ENCODE measurements around the gene CTNS. TPM values are rescaled to one million over a fixed set of nuclear protein-coding genes. Genes with fewer than 3 reads are reported as not detected.

The CTNS gene
- total RNA-seq, 4 donors from 2014 or later: 15.0 to 141 (median 60.2) TPM

DNA sequence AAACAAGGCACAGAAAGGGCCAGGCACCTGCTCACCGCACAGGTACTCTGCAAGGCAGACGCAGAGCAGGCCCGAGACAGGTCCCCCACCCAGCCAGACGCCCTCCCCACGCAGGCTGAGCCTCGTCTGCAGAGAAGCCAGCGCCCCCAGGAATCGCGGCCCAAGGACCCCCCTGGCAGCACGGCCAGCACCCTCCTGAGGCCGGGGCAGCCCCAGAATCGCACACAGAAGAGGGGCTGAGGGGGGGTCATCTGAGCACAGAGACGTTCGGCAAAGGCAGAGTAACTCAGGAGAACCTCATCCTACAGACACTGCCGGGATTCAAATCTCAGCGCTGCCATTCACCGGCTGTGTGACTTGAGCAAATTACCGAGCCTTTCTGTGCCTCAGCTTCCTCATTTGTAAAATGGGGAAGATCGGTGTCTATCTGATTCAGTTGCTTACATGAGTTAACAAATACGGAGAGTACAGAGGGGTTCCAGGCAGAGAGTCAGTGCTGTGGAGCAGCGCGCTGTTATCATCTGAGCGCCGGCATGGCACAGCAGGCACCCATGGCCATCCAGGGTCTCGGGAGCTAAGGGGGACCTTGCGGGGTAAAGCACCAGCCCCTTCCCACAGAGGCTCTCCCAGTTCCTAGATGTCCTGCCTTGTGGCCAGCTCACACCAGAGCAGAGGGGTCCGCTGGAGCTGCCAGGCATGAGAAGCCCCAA lies 42.4 kb downstream of the CTNS start:
- Histone ChIP-seq H3K36me3 (peaks cover 0 to 24% of the 10 kb centered on the region in 2 donors), H3K4me1 (no peaks in the 10 kb centered on the region), H3K4me3 (no peak overlapping the region), H3K9me3 (no peaks in the 10 kb centered on the region), H3K27me3 (no peaks in the 10 kb centered on the region), H3K27ac (peak overlapping the region in 2 of 4 donors; percentile 40 to 55)
- in situ Hi-C loops (cut with MboI; ENCODE audit: low sequenced_read_pairs in 4 of 4): no loop called here
- DNase-seq (no peak), ATAC-seq (no peak)
- intact Hi-C loops (cut with DNase I; ENCODE audit: low total_unique reads): no loop called here
- TF ChIP-seq, protein P1, sequence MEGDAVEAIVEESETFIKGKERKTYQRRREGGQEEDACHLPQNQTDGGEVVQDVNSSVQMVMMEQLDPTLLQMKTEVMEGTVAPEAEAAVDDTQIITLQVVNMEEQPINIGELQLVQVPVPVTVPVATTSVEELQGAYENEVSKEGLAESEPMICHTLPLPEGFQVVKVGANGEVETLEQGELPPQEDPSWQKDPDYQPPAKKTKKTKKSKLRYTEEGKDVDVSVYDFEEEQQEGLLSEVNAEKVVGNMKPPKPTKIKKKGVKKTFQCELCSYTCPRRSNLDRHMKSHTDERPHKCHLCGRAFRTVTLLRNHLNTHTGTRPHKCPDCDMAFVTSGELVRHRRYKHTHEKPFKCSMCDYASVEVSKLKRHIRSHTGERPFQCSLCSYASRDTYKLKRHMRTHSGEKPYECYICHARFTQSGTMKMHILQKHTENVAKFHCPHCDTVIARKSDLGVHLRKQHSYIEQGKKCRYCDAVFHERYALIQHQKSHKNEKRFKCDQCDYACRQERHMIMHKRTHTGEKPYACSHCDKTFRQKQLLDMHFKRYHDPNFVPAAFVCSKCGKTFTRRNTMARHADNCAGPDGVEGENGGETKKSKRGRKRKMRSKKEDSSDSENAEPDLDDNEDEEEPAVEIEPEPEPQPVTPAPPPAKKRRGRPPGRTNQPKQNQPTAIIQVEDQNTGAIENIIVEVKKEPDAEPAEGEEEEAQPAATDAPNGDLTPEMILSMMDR (IDR thresholded peaks at IDR 0.05 in 4 of 5, conservative IDR thresholded peaks at IDR 0.05 in 1 of 5): no peak
- no peak for TF ChIP-seq POLR2A (IDR thresholded peaks at IDR 0.05)

DNA sequence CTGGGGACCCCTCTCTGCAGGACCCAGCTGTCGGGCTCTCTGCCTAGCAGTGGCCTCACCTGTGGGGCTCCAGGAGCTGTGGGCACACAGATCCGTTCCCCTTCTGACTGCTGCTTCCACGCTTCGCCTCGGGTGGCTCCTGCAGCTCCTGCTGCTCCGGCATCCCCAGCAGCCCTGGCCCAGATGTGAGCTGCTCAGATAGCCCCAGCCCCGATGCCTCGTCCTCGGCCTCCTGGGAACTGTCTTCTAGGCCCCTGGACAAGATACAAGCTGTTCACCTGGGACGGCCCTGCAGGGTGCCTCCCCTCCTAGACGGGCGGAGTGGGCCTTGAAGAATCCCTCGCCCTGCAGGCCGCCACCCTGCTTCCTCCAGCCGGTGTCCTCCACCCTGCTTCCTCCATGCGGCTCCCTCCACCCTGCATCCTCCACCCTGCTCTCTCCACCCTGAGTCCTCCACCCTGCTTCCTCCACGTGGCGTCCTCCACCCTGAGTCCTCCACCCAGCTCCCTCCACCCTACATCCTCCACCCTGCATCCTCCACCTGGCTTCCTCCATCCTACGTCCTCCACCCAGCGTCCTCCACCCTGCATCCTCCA lies 43.1 kb downstream of the CTNS start:
- intact Hi-C loops (cut with DNase I; ENCODE audit: low total_unique reads): loop anchor here (5.0 kb wide), 2 partner anchors 43 to 148 kb away; partner anchors contain the start of gene HASPIN
- H3K27me3 ChIP-seq: no peaks in the 10 kb centered on the region
- TF ChIP-seq, protein P1 (IDR thresholded peaks at IDR 0.05 in 4 of 5, conservative IDR thresholded peaks at IDR 0.05 in 1 of 5): no peak
- no peak for TF ChIP-seq POLR2A (IDR thresholded peaks at IDR 0.05)
- no peaks in the 10 kb centered on the region for H3K4me1 ChIP-seq
- H3K4me3 ChIP-seq: no peak overlapping the region
- peaks cover 0 to 24% of the 10 kb centered on the region in 2 donors for H3K36me3 ChIP-seq
- DNase-seq (no peak), ATAC-seq (no peak)
- no peak overlapping the region for H3K27ac ChIP-seq
- no peaks in the 10 kb centered on the region for H3K9me3 ChIP-seq
- in situ Hi-C loops (cut with MboI; ENCODE audit: low sequenced_read_pairs in 4 of 4): no loop called here

DNA sequence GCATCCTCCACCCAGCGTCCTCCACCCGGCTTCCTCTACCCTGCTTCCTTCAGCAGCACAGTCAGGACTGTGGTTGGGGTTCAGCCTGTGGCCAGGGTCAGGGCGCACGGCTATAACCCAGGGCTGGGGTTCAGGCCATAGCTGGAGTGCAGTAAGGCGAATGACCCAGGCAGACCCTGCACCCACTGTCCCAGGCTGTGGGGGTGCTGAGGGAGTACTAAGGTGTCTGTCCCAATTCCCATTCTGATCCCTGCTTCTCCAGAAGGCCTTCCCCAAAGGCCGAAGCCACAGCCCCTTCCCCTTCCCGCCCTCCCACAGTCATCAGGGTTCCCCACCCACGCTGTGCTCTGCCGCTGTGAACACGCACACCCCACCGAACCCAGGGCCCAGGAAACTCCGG lies 44.5 kb downstream of the CTNS start:
- H3K4me3 ChIP-seq: no peak overlapping the region
- H3K27me3 ChIP-seq: no peaks in the 10 kb centered on the region
- H3K4me1 ChIP-seq: no peaks in the 10 kb centered on the region
- H3K27ac ChIP-seq: no peak overlapping the region
- H3K36me3 ChIP-seq: peaks cover 0 to 20% of the 10 kb centered on the region in 2 donors
- ATAC-seq (no peak), DNase-seq (no peak)
- TF ChIP-seq, protein P1 (IDR thresholded peaks at IDR 0.05 in 4 of 5, conservative IDR thresholded peaks at IDR 0.05 in 1 of 5): no peak
- TF ChIP-seq POLR2A (IDR thresholded peaks at IDR 0.05): no peak
- intact Hi-C loops (cut with DNase I; ENCODE audit: low total_unique reads): loop anchor here (5.0 kb wide), 2 partner anchors 41 to 146 kb away; partner anchors contain the start of gene HASPIN
- in situ Hi-C loops (cut with MboI; ENCODE audit: low sequenced_read_pairs in 4 of 4): no loop called here
- no peaks in the 10 kb centered on the region for H3K9me3 ChIP-seq

DNA sequence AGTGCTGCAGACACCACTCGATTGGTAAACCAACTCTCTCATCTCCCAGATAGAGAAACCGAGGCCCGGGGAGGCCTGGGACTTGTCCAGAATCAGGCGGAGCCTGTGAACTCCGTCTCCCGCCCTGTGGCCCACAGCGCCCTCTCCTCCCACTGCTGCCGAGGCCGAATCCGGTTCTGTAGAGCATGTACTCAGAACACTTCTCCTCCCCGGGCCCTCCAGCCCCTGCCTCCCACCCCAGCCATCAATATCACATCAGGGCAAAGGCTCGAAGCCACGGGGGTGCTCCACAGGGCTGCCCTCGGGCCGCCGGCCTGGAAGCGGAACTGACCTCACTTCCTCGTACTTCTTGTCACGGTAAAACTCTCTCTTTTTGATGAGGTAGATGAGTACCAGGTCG lies 45.0 kb downstream of the CTNS start:
- Histone ChIP-seq H3K4me1 (no peaks in the 10 kb centered on the region), H3K27ac (no peak overlapping the region), H3K4me3 (no peak overlapping the region), H3K9me3 (no peaks in the 10 kb centered on the region), H3K27me3 (no peaks in the 10 kb centered on the region), H3K36me3 (peaks cover 0 to 18% of the 10 kb centered on the region in 2 donors)
- in situ Hi-C loops (cut with MboI; ENCODE audit: low sequenced_read_pairs in 4 of 4) (no loop called here), intact Hi-C loops (cut with DNase I; ENCODE audit: low total_unique reads) (loop anchor here (5.0 kb wide), 2 partner anchors 41 to 146 kb away; partner anchors contain the start of gene HASPIN)
- DNase-seq: no peak
- TF ChIP-seq, protein P1 (IDR thresholded peaks at IDR 0.05 in 4 of 5, conservative IDR thresholded peaks at IDR 0.05 in 1 of 5): no peak
- TF ChIP-seq POLR2A (IDR thresholded peaks at IDR 0.05): no peak
- ATAC-seq: no peak
